Measurements from ENCODE around the gene REG3G.
"Not testable (repeated sequence)": the region's sequence is repeated elsewhere in the genome, so short reads cannot be mapped to it uniquely, and the experiment has no call there.

REG3G gene

GRCh38 chr2:79041032-79041448, 15.5 kb downstream of the REG3G start:
- H3K36me3 ChIP-seq (ENCODE audit: control insufficient read depth, insufficient read depth, low read length), result no peaks in the 10 kb centered on the region
- no peaks in the 10 kb centered on the region for H3K4me1 ChIP-seq (ENCODE audit: control insufficient read depth, insufficient read depth, low read length)
- H3K27me3 ChIP-seq (ENCODE audit: control insufficient read depth, insufficient read depth, low read length), result no peaks in the 10 kb centered on the region

GRCh38 chr2:79053486-79053885, 28.0 kb downstream of the REG3G start:
- H3K27me3 ChIP-seq (ENCODE audit: control insufficient read depth, insufficient read depth, low read length); H3K9ac ChIP-seq (ENCODE audit: low read length); H3K4me3 ChIP-seq (ENCODE audit: low read length); H3K4me1 ChIP-seq (ENCODE audit: control insufficient read depth, insufficient read depth, low read length); H3K36me3 ChIP-seq (ENCODE audit: control insufficient read depth, insufficient read depth, low read length); H3K9me3 ChIP-seq (ENCODE audit: control insufficient read depth, low read length): not testable (repeated sequence)

More at GRCh38 chr2:79041032-79041448, 15.5 kb downstream of the REG3G start:
- no peak overlapping the region for H3K4me3 ChIP-seq (ENCODE audit: low read length)
- no peak overlapping the region for H3K9ac ChIP-seq (ENCODE audit: low read length)
- no peaks in the 10 kb centered on the region for H3K9me3 ChIP-seq (ENCODE audit: control insufficient read depth, low read length)

DNA sequence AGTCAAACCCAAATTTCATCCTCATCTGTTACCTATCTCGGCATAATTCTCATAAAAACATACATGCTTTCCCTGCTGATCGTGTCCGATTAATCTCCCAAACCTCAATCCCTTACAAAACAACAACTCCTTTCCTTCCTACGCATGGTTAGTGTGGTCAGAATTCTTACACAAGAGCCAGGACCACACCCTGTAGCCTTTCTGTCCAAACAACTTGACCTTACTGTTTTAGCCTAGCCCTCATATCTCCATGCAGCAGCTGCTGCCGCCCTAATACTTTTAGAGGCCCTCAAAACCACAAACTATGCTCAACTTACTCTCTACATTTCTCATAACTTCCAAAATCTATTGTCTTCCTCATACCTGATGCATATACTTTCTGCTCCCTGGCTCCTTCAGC, 29.3 kb downstream of the REG3G start:
- H3K9me3 ChIP-seq (ENCODE audit: control insufficient read depth, low read length); H3K4me1 ChIP-seq (ENCODE audit: control insufficient read depth, insufficient read depth, low read length); H3K27me3 ChIP-seq (ENCODE audit: control insufficient read depth, insufficient read depth, low read length); H3K36me3 ChIP-seq (ENCODE audit: control insufficient read depth, insufficient read depth, low read length); H3K9ac ChIP-seq (ENCODE audit: low read length); H3K4me3 ChIP-seq (ENCODE audit: low read length): not testable (repeated sequence)

GRCh38 chr2:79065201-79065600, 39.7 kb downstream of the REG3G start:
- Histone ChIP-seq H3K4me1 (ENCODE audit: control insufficient read depth, insufficient read depth, low read length) (no peaks in the 10 kb centered on the region), H3K4me3 (ENCODE audit: low read length) (no peak overlapping the region), H3K27me3 (ENCODE audit: control insufficient read depth, insufficient read depth, low read length) (no peaks in the 10 kb centered on the region), H3K9me3 (ENCODE audit: control insufficient read depth, low read length) (no peaks in the 10 kb centered on the region), H3K9ac (ENCODE audit: low read length) (no peak overlapping the region), H3K36me3 (ENCODE audit: control insufficient read depth, insufficient read depth, low read length) (no peaks in the 10 kb centered on the region)

DNA sequence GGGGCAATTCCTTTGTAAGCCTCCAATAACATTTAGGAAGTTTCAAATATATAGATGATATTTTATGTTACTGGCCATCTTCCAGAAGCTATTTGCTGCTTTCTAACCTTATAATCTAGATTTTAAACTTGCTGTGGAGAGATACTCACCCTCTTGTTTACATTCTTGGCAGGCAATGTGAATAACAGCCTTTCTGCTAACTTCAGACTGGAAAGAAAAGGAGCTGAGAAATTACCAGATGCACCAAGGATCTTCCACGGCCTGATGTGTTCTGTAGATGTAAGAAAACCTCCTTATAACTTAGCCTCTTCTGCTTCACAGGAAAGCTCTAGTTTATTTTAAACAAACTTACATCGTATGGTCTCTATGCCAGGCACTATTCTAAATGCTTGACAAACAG, 45.6 kb downstream of the REG3G start:
- no peaks in the 10 kb centered on the region for H3K36me3 ChIP-seq (ENCODE audit: control insufficient read depth, insufficient read depth, low read length)
- no peaks in the 10 kb centered on the region for H3K27me3 ChIP-seq (ENCODE audit: control insufficient read depth, insufficient read depth, low read length)
- no peak overlapping the region for H3K4me3 ChIP-seq (ENCODE audit: low read length)
- H3K9ac ChIP-seq (ENCODE audit: low read length), result no peak overlapping the region
- H3K9me3 ChIP-seq (ENCODE audit: control insufficient read depth, low read length), result no peaks in the 10 kb centered on the region
- no peaks in the 10 kb centered on the region for H3K4me1 ChIP-seq (ENCODE audit: control insufficient read depth, insufficient read depth, low read length)
